ENCODE measurements around the gene AP1G2.

The AP1G2 gene

DNA sequence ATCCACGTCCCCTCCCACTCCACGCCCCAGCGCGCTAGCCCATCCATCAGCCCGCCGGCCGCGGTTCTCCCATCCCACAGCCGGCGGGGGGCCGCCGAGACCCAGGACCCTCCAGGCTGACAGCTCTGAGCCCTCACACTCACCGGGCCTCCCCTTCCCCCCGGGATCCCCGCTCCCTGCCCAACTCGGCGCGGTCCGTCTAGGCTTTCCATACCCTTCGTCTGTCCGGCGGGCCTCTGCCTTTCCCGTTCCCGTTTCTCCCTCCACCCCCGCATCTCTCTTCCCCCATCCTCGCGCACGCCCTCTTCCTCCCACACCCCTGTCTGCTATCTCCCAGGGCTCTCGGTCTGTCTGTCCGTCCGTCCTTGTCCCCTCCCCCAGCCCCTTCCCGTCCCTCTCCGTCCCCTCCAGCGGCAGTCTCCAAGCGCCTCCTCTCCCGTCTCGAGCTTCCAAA, 16.8 kb downstream of the AP1G2 start:
- H3K27ac Mint-ChIP-seq: no peak overlapping the region
- H3K9me3 Mint-ChIP-seq: no peaks in the 10 kb centered on the region
- DNase-seq (ENCODE audit: low spot score): no peak
- peaks cover 10% of the 10 kb centered on the region for H3K4me1 Mint-ChIP-seq (ENCODE audit: low read depth)
- no peaks in the 10 kb centered on the region for H3K36me3 Mint-ChIP-seq (ENCODE audit: low read depth)
- no peaks in the 10 kb centered on the region for H3K27me3 Mint-ChIP-seq (ENCODE audit: low read depth)
- no peak overlapping the region for H3K4me3 Mint-ChIP-seq

GRCh38 chr14:23550131-23550811, 17.3 kb downstream of the AP1G2 start:
- H3K27me3 Mint-ChIP-seq (ENCODE audit: low read depth): no peaks in the 10 kb centered on the region
- DNase-seq (ENCODE audit: low spot score): no peak
- peaks cover 6% of the 10 kb centered on the region for H3K4me1 Mint-ChIP-seq (ENCODE audit: low read depth)
- H3K36me3 Mint-ChIP-seq (ENCODE audit: low read depth): no peaks in the 10 kb centered on the region
- no peaks in the 10 kb centered on the region for H3K9me3 Mint-ChIP-seq
- H3K4me3 Mint-ChIP-seq: no peak overlapping the region
- no peak overlapping the region for H3K27ac Mint-ChIP-seq

- no peak for DNase-seq (ENCODE audit: low spot score)
- H3K27ac Mint-ChIP-seq: no peak overlapping the region
These were observed 19.0 kb downstream of the AP1G2 start for GRCh38 chr14:23548351-23549318.

GRCh38 chr14:23547924-23548323, 19.7 kb downstream of the AP1G2 start:
- DNase-seq (ENCODE audit: low spot score): no peak
- no peak overlapping the region for H3K4me3 Mint-ChIP-seq
- H3K27ac Mint-ChIP-seq: no peak overlapping the region
- H3K4me1 Mint-ChIP-seq (ENCODE audit: low read depth): peaks cover 3% of the 10 kb centered on the region
- no peaks in the 10 kb centered on the region for H3K36me3 Mint-ChIP-seq (ENCODE audit: low read depth)
- no peaks in the 10 kb centered on the region for H3K27me3 Mint-ChIP-seq (ENCODE audit: low read depth)
- no peaks in the 10 kb centered on the region for H3K9me3 Mint-ChIP-seq

More at GRCh38 chr14:23548351-23549318, 19.0 kb downstream of the AP1G2 start:
- no peak overlapping the region for H3K4me3 Mint-ChIP-seq
- peaks cover 3% of the 10 kb centered on the region for H3K4me1 Mint-ChIP-seq (ENCODE audit: low read depth)
- H3K9me3 Mint-ChIP-seq: no peaks in the 10 kb centered on the region
- no peaks in the 10 kb centered on the region for H3K36me3 Mint-ChIP-seq (ENCODE audit: low read depth)
- no peaks in the 10 kb centered on the region for H3K27me3 Mint-ChIP-seq (ENCODE audit: low read depth)

GRCh38 chr14:23546450-23547035, 21.0 kb downstream of the AP1G2 start:
- no peak overlapping the region for H3K27ac Mint-ChIP-seq
- no peak for DNase-seq (ENCODE audit: low spot score)
- no peaks in the 10 kb centered on the region for H3K36me3 Mint-ChIP-seq (ENCODE audit: low read depth)
- no peak overlapping the region for H3K4me3 Mint-ChIP-seq
- no peaks in the 10 kb centered on the region for H3K4me1 Mint-ChIP-seq (ENCODE audit: low read depth)
- H3K9me3 Mint-ChIP-seq: no peaks in the 10 kb centered on the region
- no peaks in the 10 kb centered on the region for H3K27me3 Mint-ChIP-seq (ENCODE audit: low read depth)

DNA sequence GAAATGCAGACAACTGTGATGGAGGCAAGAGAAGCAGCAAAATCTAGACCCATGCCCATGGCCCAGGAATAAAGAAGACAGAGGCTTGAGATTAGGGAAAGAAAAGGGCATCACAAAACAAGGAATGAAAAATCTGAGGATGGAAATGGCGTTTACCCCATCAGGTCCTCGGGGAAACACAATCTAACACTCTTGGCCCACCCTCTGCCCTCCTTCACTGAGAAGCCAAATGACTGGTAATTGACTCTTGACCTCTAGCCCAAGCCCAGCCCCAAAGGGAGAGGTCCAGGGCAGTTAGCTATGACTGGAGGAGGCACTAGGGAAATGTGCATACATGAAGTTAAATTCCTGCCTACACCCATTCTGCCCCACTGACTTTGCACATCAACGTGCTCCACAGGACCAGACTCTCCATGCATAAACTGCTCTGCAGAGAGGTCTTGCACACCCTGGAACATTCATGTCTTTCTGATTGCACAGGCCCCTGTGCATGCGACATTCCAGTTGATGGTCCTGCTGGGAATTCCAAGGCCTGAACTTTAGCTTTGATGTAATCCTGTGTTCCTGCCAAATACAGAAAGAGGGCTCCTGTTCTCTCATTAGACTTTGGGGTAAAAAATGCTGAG, 21.7 kb downstream of the AP1G2 start:
- Mint-ChIP-seq H3K27me3 (ENCODE audit: low read depth) (no peaks in the 10 kb centered on the region), H3K27ac (no peak overlapping the region), H3K4me1 (ENCODE audit: low read depth) (no peaks in the 10 kb centered on the region), H3K9me3 (no peaks in the 10 kb centered on the region), H3K36me3 (ENCODE audit: low read depth) (no peaks in the 10 kb centered on the region), H3K4me3 (no peak overlapping the region)
- DNase-seq (ENCODE audit: low spot score): no peak

- H3K4me3 Mint-ChIP-seq: no peak overlapping the region
- H3K9me3 Mint-ChIP-seq: no peaks in the 10 kb centered on the region
- peaks cover under 1% of the 10 kb centered on the region for H3K4me1 Mint-ChIP-seq (ENCODE audit: low read depth)
- H3K27ac Mint-ChIP-seq: no peak overlapping the region
- no peak for DNase-seq (ENCODE audit: low spot score)
- H3K27me3 Mint-ChIP-seq (ENCODE audit: low read depth): no peaks in the 10 kb centered on the region
- no peaks in the 10 kb centered on the region for H3K36me3 Mint-ChIP-seq (ENCODE audit: low read depth)
These were observed 22.8 kb downstream of the AP1G2 start for GRCh38 chr14:23544511-23545447.

- Mint-ChIP-seq H3K4me3 (no peak overlapping the region), H3K27ac (no peak overlapping the region), H3K27me3 (ENCODE audit: low read depth) (no peaks in the 10 kb centered on the region), H3K36me3 (ENCODE audit: low read depth) (no peaks in the 10 kb centered on the region), H3K9me3 (no peaks in the 10 kb centered on the region), H3K4me1 (ENCODE audit: low read depth) (peaks cover 4% of the 10 kb centered on the region)
- DNase-seq (ENCODE audit: low spot score): no peak
These were observed 24.2 kb downstream of the AP1G2 start for GRCh38 chr14:23543403-23543802.

- Mint-ChIP-seq H3K4me3 (no peak overlapping the region), H3K36me3 (ENCODE audit: low read depth) (no peaks in the 10 kb centered on the region), H3K9me3 (no peaks in the 10 kb centered on the region), H3K4me1 (ENCODE audit: low read depth) (peaks cover 4% of the 10 kb centered on the region), H3K27ac (no peak overlapping the region), H3K27me3 (ENCODE audit: low read depth) (no peaks in the 10 kb centered on the region)
- no peak for DNase-seq (ENCODE audit: low spot score)
These were observed 25.3 kb downstream of the AP1G2 start for GRCh38 chr14:23542261-23542660.

DNA sequence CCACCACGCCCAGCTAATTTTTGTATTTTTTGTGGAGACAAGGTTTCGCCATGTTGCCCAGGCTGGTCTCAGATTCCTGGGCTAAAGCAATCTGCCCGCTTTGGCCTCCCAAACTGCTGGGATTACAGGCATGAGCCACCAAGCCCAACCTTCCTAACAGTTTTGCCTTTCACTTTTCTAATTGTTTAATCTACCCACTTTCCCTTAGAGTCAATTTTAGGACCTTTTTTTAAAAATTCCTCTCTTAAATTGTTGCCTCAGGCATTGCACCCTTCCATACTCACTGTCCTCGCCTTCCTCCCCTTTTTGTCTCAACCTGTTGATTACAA, 27.5 kb downstream of the AP1G2 start:
- DNase-seq (ENCODE audit: low spot score): no peak
- H3K27ac Mint-ChIP-seq: no peak overlapping the region
- H3K27me3 Mint-ChIP-seq (ENCODE audit: low read depth): no peaks in the 10 kb centered on the region
- no peak overlapping the region for H3K4me3 Mint-ChIP-seq
- H3K9me3 Mint-ChIP-seq: no peaks in the 10 kb centered on the region
- H3K4me1 Mint-ChIP-seq (ENCODE audit: low read depth): peaks cover 4% of the 10 kb centered on the region
- H3K36me3 Mint-ChIP-seq (ENCODE audit: low read depth): no peaks in the 10 kb centered on the region

DNA sequence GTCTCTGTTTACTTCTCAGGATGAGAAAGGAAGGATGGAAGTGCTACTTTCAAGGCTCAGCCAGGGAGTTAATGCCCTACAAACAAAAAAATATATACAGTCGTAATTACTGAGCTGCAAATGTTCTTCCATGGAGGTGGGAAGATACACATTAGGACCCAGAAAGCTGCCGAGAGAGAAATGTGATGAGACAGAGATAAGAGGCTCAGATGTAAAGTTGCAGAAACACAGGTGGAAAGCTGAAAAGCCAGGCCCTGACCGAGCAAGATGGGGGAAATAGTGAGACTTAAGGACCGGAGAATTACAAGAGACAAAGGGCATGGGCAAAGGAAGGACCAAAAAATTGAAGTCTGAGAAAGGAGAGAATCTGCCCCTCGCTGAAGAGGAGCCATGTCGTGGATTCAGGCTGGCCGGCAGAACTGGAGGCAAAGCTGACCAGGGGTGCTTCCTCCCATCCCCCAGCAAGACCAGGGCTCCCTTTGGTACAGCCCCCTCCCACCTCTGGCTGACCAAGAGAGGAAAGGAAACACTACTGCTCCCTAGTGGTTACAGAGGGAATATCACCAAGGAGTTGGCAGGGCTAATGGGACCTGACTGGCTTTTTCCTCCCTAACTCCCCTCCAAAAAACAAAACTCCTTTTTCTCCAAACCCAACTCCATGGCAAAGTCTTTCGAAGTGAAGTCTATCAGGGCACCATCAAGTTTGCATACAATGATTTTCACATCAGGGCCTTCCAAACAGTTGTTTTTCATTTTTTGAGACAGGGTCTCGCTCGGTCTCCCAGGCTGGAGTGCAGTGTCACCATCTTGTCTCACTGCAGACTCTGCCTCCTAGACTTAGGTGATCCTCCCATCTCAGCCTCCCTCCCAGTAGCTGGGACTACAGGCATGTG, 28.1 kb downstream of the AP1G2 start:
- no peak for DNase-seq (ENCODE audit: low spot score)
- Mint-ChIP-seq H3K4me3 (no peak overlapping the region), H3K27ac (no peak overlapping the region), H3K36me3 (ENCODE audit: low read depth) (no peaks in the 10 kb centered on the region), H3K27me3 (ENCODE audit: low read depth) (no peaks in the 10 kb centered on the region), H3K9me3 (no peaks in the 10 kb centered on the region), H3K4me1 (ENCODE audit: low read depth) (peaks cover 4% of the 10 kb centered on the region)

DNA sequence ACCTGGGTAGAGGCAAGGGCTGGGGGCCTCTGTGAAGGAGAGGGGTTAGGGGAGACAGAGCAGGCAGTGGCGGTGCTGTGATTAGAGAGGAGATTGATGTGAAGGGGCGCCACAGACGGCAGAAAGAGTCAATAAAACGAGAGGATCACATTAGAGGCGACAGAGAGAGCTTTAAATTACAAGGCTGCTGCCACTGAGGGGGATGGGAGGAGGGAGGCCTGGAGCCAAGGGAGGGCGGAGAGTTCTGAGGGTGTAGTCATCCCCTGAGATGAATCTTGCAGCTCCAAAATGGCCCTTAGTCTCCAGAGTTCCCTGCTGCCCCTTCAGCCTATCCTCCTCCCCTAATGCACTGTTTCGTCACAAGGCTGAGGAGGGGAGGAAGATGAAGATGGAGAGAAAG, 28.8 kb downstream of the AP1G2 start:
- DNase-seq (ENCODE audit: low spot score): no peak
- H3K27ac Mint-ChIP-seq: no peak overlapping the region
- no peaks in the 10 kb centered on the region for H3K27me3 Mint-ChIP-seq (ENCODE audit: low read depth)
- H3K4me3 Mint-ChIP-seq: no peak overlapping the region
- H3K9me3 Mint-ChIP-seq: no peaks in the 10 kb centered on the region
- peaks cover 4% of the 10 kb centered on the region for H3K4me1 Mint-ChIP-seq (ENCODE audit: low read depth)
- no peaks in the 10 kb centered on the region for H3K36me3 Mint-ChIP-seq (ENCODE audit: low read depth)

Measured in T-helper 2 cell treated with Interferon-gamma antibody and Interleukin-4, amounts not matched to agents 5 μg/mL and 100 μg/mL, for 36 hours (primary cell).